Hepatocyte (in vitro differentiated cells): ENCODE data around the gene AGAP1. TPM values are rescaled to one million over a fixed set of nuclear protein-coding genes. Genes with fewer than 3 reads are reported as not detected.

ENCODE experiments used
- DNase-seq: peaks from one replicate; pipeline ENCODE4 v3.0.0-alpha.2; 2016; ENCODE audit warnings: low spot score
- H2AFZ ChIP-seq: fragments of 200-600 bp; sonication (generic); 2 replicates; pipeline ENCODE4 v1.6.0; 2016; ENCODE audit warnings: antibody characterized with exemption, mild to moderate bottlenecking
- H3K27ac ChIP-seq: fragments of 200-600 bp; sonication (generic); 2 replicates; pipeline ENCODE4 v1.5.1; 2016; ENCODE audit warnings: mild to moderate bottlenecking
- H3K27me3 ChIP-seq: fragments of 200-600 bp; sonication (generic); 2 replicates; pipeline ENCODE4 v1.6.1; 2016
- H3K36me3 ChIP-seq: fragments of 200-600 bp; sonication (generic); replicated peaks from 2 replicates; pipeline ENCODE4 v1.5.1; 2016; ENCODE audit warnings: low read depth; ENCODE audit not compliant: insufficient read depth
- H3K4me1 ChIP-seq: fragments of 200-600 bp; sonication (generic); 2 replicates; pipeline ENCODE4 v1.5.1; 2016; ENCODE audit warnings: mild to moderate bottlenecking, moderate library complexity; ENCODE audit not compliant: insufficient read depth
- H3K4me2 ChIP-seq: fragments of 200-600 bp; sonication (generic); 2 replicates; pipeline ENCODE4 v1.6.0; 2016
- H3K4me3 ChIP-seq: fragments of 200-600 bp; sonication (generic); 2 replicates; pipeline ENCODE4 v1.5.1; 2016; ENCODE audit warnings: mild to moderate bottlenecking
- H3K79me2 ChIP-seq: fragments of 200-600 bp; sonication (generic); 2 replicates; pipeline ENCODE4 v1.6.0; 2017; ENCODE audit warnings: mild to moderate bottlenecking
- H3K9me2 ChIP-seq: fragments of 200-600 bp; sonication (generic); replicated peaks from 2 replicates; pipeline ENCODE4 v1.6.0; 2017; ENCODE audit warnings: mild to moderate bottlenecking; ENCODE audit not compliant: insufficient read depth
- H3K9me3 ChIP-seq: fragments of 200-600 bp; sonication (generic); 2 replicates; pipeline ENCODE4 v1.5.1; 2016; ENCODE audit warnings: low read depth, mild to moderate bottlenecking
- H4K20me1 ChIP-seq: fragments of 200-600 bp; sonication (generic); 2 replicates; pipeline ENCODE4 v1.6.0; 2016; ENCODE audit warnings: mild to moderate bottlenecking; ENCODE audit not compliant: insufficient read depth, poor library complexity, severe bottlenecking
- CTCF ChIP-seq: fragments of 200-600 bp; sonication (generic); IDR thresholded peaks from 2 replicates; pipeline ENCODE4 v1.5.1; 2016; ENCODE audit warnings: antibody characterized with exemption, mild to moderate bottlenecking; ENCODE audit not compliant: poor library complexity
- EZH2 ChIP-seq: fragments of 200-600 bp; sonication (generic); IDR thresholded peaks from 2 replicates; pipeline ENCODE4 v1.6.1; 2016; ENCODE audit warnings: antibody characterized with exemption, mild to moderate bottlenecking, borderline replicate concordance
- EZH2phosphoT487 ChIP-seq: fragments of 200-600 bp; sonication (generic); IDR thresholded peaks from one replicate; pipeline ENCODE4 v1.6.1; 2018; ENCODE audit warnings: antibody characterized with exemption, mild to moderate bottlenecking, low read depth, moderate library complexity; ENCODE audit not compliant: unreplicated experiment, severe bottlenecking
- WGBS: methylation state at CpG from one replicate; pipeline ENCODE4 v1.1.6; 2016; ENCODE audit warnings: low lambda C conversion rate; ENCODE audit errors: missing lambda C conversion rate; 5-methylcytosine and 5-hydroxymethylcytosine counted together
- polyA plus RNA-seq: library from polyadenylated mRNA; unstranded; fragments of >200 nt; fragmentation: Nextera tagmentation; extraction: Ambion mirVana; gene quantifications from 2 replicates; pipeline ENCODE4 v1.2.1, GENCODE V29; 2016
- total RNA-seq: library from RNA; depleted of rRNA; stranded (reverse); fragments of >200 nt; gene quantifications from 2 replicates; pipeline ENCODE4 v1.2.3, GENCODE V29; 2014

Gene AGAP1
- total and polyA plus RNA-seq, 2 experiments from 2014 or later: 12.1 to 20.0 TPM

GRCh38 chr2:235562065-235562747, 68.4 kb downstream of the AGAP1 start:
- no peaks in the 10 kb centered on the region for H3K27me3 ChIP-seq
- no peak overlapping the region for H2AFZ ChIP-seq
- no peak overlapping the region for H3K4me2 ChIP-seq
- H3K9me2 ChIP-seq: no peaks in the 10 kb centered on the region
- TF ChIP-seq EZH2phosphoT487: no peak
- H3K36me3 ChIP-seq: no peaks in the 10 kb centered on the region
- no peaks in the 10 kb centered on the region for H3K9me3 ChIP-seq
- H3K4me3 ChIP-seq: no peak overlapping the region
- no peak overlapping the region for H3K27ac ChIP-seq
- DNase-seq: no peak
- 77% methylated on average over 11 of the region's 11 CpGs for WGBS
- H4K20me1 ChIP-seq: peaks cover 45% of the 10 kb centered on the region
- H3K79me2 ChIP-seq: peaks cover 91% of the 10 kb centered on the region
- no peaks in the 10 kb centered on the region for H3K4me1 ChIP-seq

- peaks cover 88% of the 10 kb centered on the region for H3K79me2 ChIP-seq
- H3K4me2 ChIP-seq: no peak overlapping the region
- no peak overlapping the region for H3K4me3 ChIP-seq
- H3K9me3 ChIP-seq: no peaks in the 10 kb centered on the region
- no peaks in the 10 kb centered on the region for H3K27me3 ChIP-seq
- TF ChIP-seq EZH2phosphoT487: no peak
- no peak for TF ChIP-seq EZH2
- TF ChIP-seq CTCF: no peak
- H3K27ac ChIP-seq: no peak overlapping the region
- peaks cover 45% of the 10 kb centered on the region for H4K20me1 ChIP-seq
- H3K9me2 ChIP-seq: no peaks in the 10 kb centered on the region
- 57% methylated on average over 13 of the region's 13 CpGs for WGBS
- DNase-seq: no peak
- no peak overlapping the region for H2AFZ ChIP-seq
- H3K4me1 ChIP-seq: no peaks in the 10 kb centered on the region
- H3K36me3 ChIP-seq: no peaks in the 10 kb centered on the region
These were observed 69.4 kb downstream of the AGAP1 start for GRCh38 chr2:235563056-235563910.

- Histone ChIP-seq H3K27ac (no peak overlapping the region), H4K20me1 (peaks cover 45% of the 10 kb centered on the region), H3K36me3 (no peaks in the 10 kb centered on the region), H3K9me2 (no peaks in the 10 kb centered on the region), H3K4me1 (no peaks in the 10 kb centered on the region), H3K4me3 (no peak overlapping the region), H3K27me3 (no peaks in the 10 kb centered on the region), H3K4me2 (no peak overlapping the region), H2AFZ (no peak overlapping the region), H3K79me2 (peaks cover 90% of the 10 kb centered on the region), H3K9me3 (no peaks in the 10 kb centered on the region)
- TF ChIP-seq EZH2: no peak
- TF ChIP-seq EZH2phosphoT487: no peak
- TF ChIP-seq CTCF: no peak
- DNase-seq: no peak
- 87% methylated on average over 6 of the region's 6 CpGs for WGBS
These were observed 70.2 kb downstream of the AGAP1 start for GRCh38 chr2:235564066-235564465.

GRCh38 chr2:235564884-235565530, 71.2 kb downstream of the AGAP1 start:
- no peaks in the 10 kb centered on the region for H3K4me1 ChIP-seq
- peaks cover 86% of the 10 kb centered on the region for H3K79me2 ChIP-seq
- 99% methylated on average over 6 of the region's 6 CpGs for WGBS
- no peak overlapping the region for H3K27ac ChIP-seq
- no peaks in the 10 kb centered on the region for H3K27me3 ChIP-seq
- H4K20me1 ChIP-seq: peaks cover 45% of the 10 kb centered on the region
- no peak overlapping the region for H3K4me2 ChIP-seq
- no peaks in the 10 kb centered on the region for H3K9me3 ChIP-seq
- no peak for TF ChIP-seq EZH2phosphoT487
- TF ChIP-seq EZH2: no peak
- TF ChIP-seq CTCF: no peak
- H3K9me2 ChIP-seq: no peaks in the 10 kb centered on the region
- no peaks in the 10 kb centered on the region for H3K36me3 ChIP-seq
- no peak for DNase-seq
- H2AFZ ChIP-seq: no peak overlapping the region
- no peak overlapping the region for H3K4me3 ChIP-seq
